Kidney (tissue), 14 donors: ENCODE measurements around the gene AGTRAP. TPM values are rescaled to one million over a fixed set of nuclear protein-coding genes. Genes with fewer than 3 reads are reported as not detected.

Experiments
- DNase-seq, 5 donors: peaks; one replicate each; pipeline ENCODE4 v3.0.0-alpha.2; 2013 to 2020
- FAIRE-seq: peaks from 2 replicates; lab custom pipeline; 2012; peaks lifted over from hg19 to GRCh38; lab: Jason Lieb, UNC
- H3K27ac ChIP-seq, 2 donors: one replicate each; pipeline ENCODE4 v1.7.0; 2013; ENCODE audit warnings: low read depth in 2 of 2, low read length in 2 of 2, inconsistent platforms in 1 of 2
- H3K27me3 ChIP-seq: one replicate; pipeline ENCODE4 v1.7.1; 2013; ENCODE audit warnings: low read length, inconsistent platforms; ENCODE audit not compliant: control insufficient read depth, insufficient read depth
- H3K36me3 ChIP-seq, 3 donors: one replicate each; pipeline versions ENCODE4 v1.7.0 to v1.7.1; 2013; ENCODE audit warnings: low read length in 3 of 3, control low read depth in 1 of 3, inconsistent platforms in 1 of 3; ENCODE audit not compliant: insufficient read depth in 3 of 3, control insufficient read depth in 2 of 3
- H3K4me1 ChIP-seq, 3 donors: one replicate each; pipeline versions ENCODE4 v1.7.0 to v1.7.1; 2013; ENCODE audit warnings: low read length in 3 of 3, inconsistent platforms in 1 of 3, low read depth in 1 of 3; ENCODE audit not compliant: control insufficient read depth in 2 of 3, insufficient read depth in 2 of 3
- H3K4me3 ChIP-seq, 3 donors: one replicate each; pipeline versions ENCODE4 v1.7.0 to v1.8.1; 2013; ENCODE audit warnings: low read length in 3 of 3, control low read depth in 1 of 3, inconsistent platforms in 1 of 3
- H3K9ac ChIP-seq, 3 donors: one replicate each; pipeline versions ENCODE4 v1.7.0 to v1.7.1; 2013; ENCODE audit warnings: low read length in 3 of 3, control low read depth in 1 of 3, inconsistent platforms in 1 of 3
- H3K9me3 ChIP-seq, 3 donors: one replicate each; pipeline versions ENCODE4 v1.7.0 to v1.7.1; 2013; ENCODE audit warnings: low read length in 3 of 3, control low read depth in 1 of 3, inconsistent platforms in 1 of 3; ENCODE audit not compliant: control insufficient read depth in 2 of 3, insufficient read depth in 1 of 3
- CTCF ChIP-seq: IDR thresholded peaks from 3 replicates; pipeline ENCODE4 v1.5.1; 2012; ENCODE audit warnings: mild to moderate bottlenecking, moderate library complexity, borderline replicate concordance; ENCODE audit not compliant: insufficient read depth; ENCODE audit errors: extremely low read depth
- intact Hi-C: fragments of 100-400 bp; cut with DNase I; formaldehyde crosslinking; loops from one replicate; pipeline ENCODE4 v1.11.1; 2022
- polyA plus RNA-seq: library from polyadenylated mRNA; stranded (reverse); fragments of 350-450 nt; fragmentation: Illumina TruSeq; extraction: RNeasy Lipid Tissue Mini Kit (QIAGEN cat#74804); gene quantifications from one replicate; pipeline ENCODE4 v1.2.3, GENCODE V29; 2014; ENCODE audit warnings: low read depth, low replicate concordance; ENCODE audit not compliant: insufficient read depth
- total RNA-seq: library from RNA; stranded (reverse); fragmentation: NEBNext Ultra II Directional; extraction: Animal tissue kit (Norgen Biotek cat#: 25700); gene quantifications from one replicate; pipeline ENCODE4 v1.2.1, GENCODE V29; 2021
- donor health status: control.
- donor health status: control.
- donor health status: control.
- donor health status: control.
- donor health status: control.
- donor health status: DM: yes; HTN: yes; CAD: no.
- donor health status: Normal renal cell carcinoma (clear cell type).

Gene AGTRAP
- total and polyA plus RNA-seq, 2 donors from 2014 or later: 66.1 to 140 TPM

GRCh38 chr1:11729498-11730428, 6.2 kb upstream of the AGTRAP start:
- Histone ChIP-seq H3K4me3 (no peak overlapping the region), H3K36me3 (no peaks in the 10 kb centered on the region), H3K27ac (no peak overlapping the region), H3K4me1 (peaks cover 0 to 11% (median 2%) of the 10 kb centered on the region in 3 donors), H3K9ac (no peak overlapping the region), H3K27me3 (no peaks in the 10 kb centered on the region), H3K9me3 (no peaks in the 10 kb centered on the region)
- FAIRE-seq (no peak), DNase-seq (peak in 4 of 5 donors; percentile 81 to 87 (median 84))
- no peak for TF ChIP-seq CTCF
- intact Hi-C loops: no loop called here

DNA sequence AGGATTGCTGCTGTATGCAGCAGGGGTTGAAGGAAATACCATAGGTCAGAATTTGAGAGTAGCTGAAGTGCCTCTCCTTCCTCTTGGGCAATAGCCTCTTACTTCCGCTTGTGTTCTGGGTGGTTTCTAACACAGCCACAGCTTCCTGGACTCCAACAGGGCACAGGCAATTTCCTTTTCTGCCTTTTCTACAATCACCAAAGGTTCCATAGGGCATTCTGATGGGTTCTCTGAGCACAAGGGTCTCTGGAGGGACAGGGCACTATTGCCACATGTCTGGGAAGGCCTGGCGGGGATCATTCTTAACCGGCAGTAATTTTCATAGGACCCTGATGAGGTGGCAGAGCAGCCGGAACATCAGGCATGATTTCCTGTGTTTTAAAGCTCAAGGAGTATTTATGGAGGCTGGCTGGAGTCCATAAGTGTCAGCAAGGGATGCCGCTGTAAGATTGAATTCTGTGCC, 5.5 kb upstream of the AGTRAP start:
- Histone ChIP-seq H3K36me3 (no peaks in the 10 kb centered on the region), H3K4me3 (no peak overlapping the region), H3K27ac (peak overlapping the region; percentile 9 to 20), H3K27me3 (no peaks in the 10 kb centered on the region), H3K9ac (no peak overlapping the region), H3K4me1 (peaks cover 0 to 11% (median 2%) of the 10 kb centered on the region in 3 donors), H3K9me3 (no peaks in the 10 kb centered on the region)
- intact Hi-C loops: no loop called here
- FAIRE-seq: no peak
- DNase-seq: peak in 1 of 5 donors; percentile 34
- TF ChIP-seq CTCF: no peak

GRCh38 chr1:11731691-11732283, 4.1 kb upstream of the AGTRAP start:
- FAIRE-seq (no peak), DNase-seq (peak; percentile 74 to 93 (median 81))
- Histone ChIP-seq H3K27me3 (no peaks in the 10 kb centered on the region), H3K27ac (peak overlapping the region; percentile 51 to 73), H3K4me1 (peaks cover 0 to 13% (median 2%) of the 10 kb centered on the region in 3 donors), H3K9ac (peak overlapping the region in 2 of 3 donors; percentile 42 to 58), H3K36me3 (no peaks in the 10 kb centered on the region), H3K9me3 (no peaks in the 10 kb centered on the region), H3K4me3 (peak overlapping the region; percentile 37 to 84 (median 60))
- intact Hi-C loops: no loop called here
- no peak for TF ChIP-seq CTCF
